Sigmoid colon (tissue), 7 donors: ENCODE data around the gene GRID1. TPM values are rescaled to one million over a fixed set of nuclear protein-coding genes. Genes with fewer than 3 reads are reported as not detected.
"Not testable (repeated sequence)": the region's sequence is repeated elsewhere in the genome, so short reads cannot be mapped to it uniquely, and the experiment has no call there.

Experiments
- DNase-seq: peaks from one replicate; pipeline ENCODE4 v3.0.0-alpha.2; 2019
- H3K27ac ChIP-seq, 4 donors: fragments of 200-600 bp; sonication (generic); one replicate each; pipeline ENCODE4 v1.5.1; 2016 to 2019; ENCODE audit warnings: mild to moderate bottlenecking in 1 of 4
- H3K27me3 ChIP-seq, 3 donors: fragments of 200-600 bp; sonication (generic); one replicate each; pipeline ENCODE4 v1.5.1; 2019; ENCODE audit warnings: mild to moderate bottlenecking in 1 of 3
- H3K36me3 ChIP-seq, 4 donors: fragments of 200-600 bp; sonication (generic); one replicate each; pipeline ENCODE4 v1.5.1; 2016 to 2019
- H3K4me1 ChIP-seq, 4 donors: fragments of 200-600 bp; sonication (generic); one replicate each; pipeline ENCODE4 v1.5.1; 2017 to 2019
- H3K4me3 ChIP-seq, 4 donors: fragments of 200-600 bp; sonication (generic); one replicate each; pipeline ENCODE4 v1.5.1; 2017 to 2019; ENCODE audit warnings: mild to moderate bottlenecking in 2 of 4, moderate library complexity in 1 of 4
- H3K9me3 ChIP-seq, 4 donors: fragments of 200-600 bp in 3 of 4; sonication (generic) in 3 of 4; one replicate each; pipeline versions ENCODE4 v1.5.1 to v1.6.1; 2013 to 2019
- EP300 ChIP-seq, 4 donors: sonication (generic); formaldehyde crosslinking; IDR thresholded peaks; one replicate each; pipeline ENCODE4 v1.6.1; 2017; ENCODE audit warnings: antibody characterized with exemption in 4 of 4
- POLR2A ChIP-seq, 2 donors: fragments of 450-650 bp; IDR thresholded peaks; one replicate each; pipeline ENCODE4 v1.6.1; 2016; ENCODE audit warnings: antibody characterized with exemption in 2 of 2, mild to moderate bottlenecking in 2 of 2, moderate library complexity in 2 of 2
- POLR2AphosphoS5 ChIP-seq, 4 donors: sonication (generic); formaldehyde crosslinking; IDR thresholded peaks; one replicate each; pipeline ENCODE4 v1.6.1; 2017; ENCODE audit warnings: antibody characterized with exemption in 4 of 4
- WGBS, 2 donors: extraction: QIAGEN DNeasy Blood & Tissue Kit; methylation state at CpG; one replicate each; pipeline ENCODE4 v1.1.7; 2013; 5-methylcytosine and 5-hydroxymethylcytosine counted together
- intact Hi-C: fragments of 100-400 bp; cut with DNase I; formaldehyde crosslinking; loops from one replicate; pipeline ENCODE4 v1.15.1; 2023
- polyA plus RNA-seq, 3 donors: library from polyadenylated mRNA; stranded (reverse); fragments of 200-250 nt; gene quantifications; one replicate each; pipeline ENCODE4 v1.2.3, GENCODE V29; 2013
- total RNA-seq, 4 donors: library from RNA; depleted of rRNA; stranded (reverse); fragments of >200 nt; gene quantifications; one replicate each; pipeline ENCODE4 v1.1.0, GENCODE V29; 2016
- TF ChIP-seq, protein P1 (sequence below), 4 experiments: fragments of 450-650 bp in 3 of 4; fragments of 200-600 bp in 1 of 4; IDR thresholded peaks; one replicate each; pipeline ENCODE4 v1.5.1; 2016 to 2019; ENCODE audit warnings: antibody characterized with exemption in 4 of 4, mild to moderate bottlenecking in 3 of 4, moderate library complexity in 2 of 4
- donor health status: healthy with polysubstance abuse.
- donor health status: Bipolar disorder and iron deficiency.
- donor health status: healthy.

GRID1 gene
- total and polyA plus RNA-seq, 7 donors = 0.66 to 4.7 (median 1.1) TPM; not detected in 2

- intact Hi-C loops = no loop called here
- Histone ChIP-seq H3K36me3 (no peaks in the 10 kb centered on the region), H3K9me3 (no peaks in the 10 kb centered on the region), H3K27ac (no peak overlapping the region), H3K4me3 (no peak overlapping the region), H3K4me1 (no peaks in the 10 kb centered on the region), H3K27me3 (no peaks in the 10 kb centered on the region)
- TF ChIP-seq EP300 (IDR thresholded peaks at IDR 0.05) (no peak), POLR2AphosphoS5 (IDR thresholded peaks at IDR 0.05) (no peak), POLR2A (IDR thresholded peaks at IDR 0.05) (no peak)
- TF ChIP-seq, protein P1, sequence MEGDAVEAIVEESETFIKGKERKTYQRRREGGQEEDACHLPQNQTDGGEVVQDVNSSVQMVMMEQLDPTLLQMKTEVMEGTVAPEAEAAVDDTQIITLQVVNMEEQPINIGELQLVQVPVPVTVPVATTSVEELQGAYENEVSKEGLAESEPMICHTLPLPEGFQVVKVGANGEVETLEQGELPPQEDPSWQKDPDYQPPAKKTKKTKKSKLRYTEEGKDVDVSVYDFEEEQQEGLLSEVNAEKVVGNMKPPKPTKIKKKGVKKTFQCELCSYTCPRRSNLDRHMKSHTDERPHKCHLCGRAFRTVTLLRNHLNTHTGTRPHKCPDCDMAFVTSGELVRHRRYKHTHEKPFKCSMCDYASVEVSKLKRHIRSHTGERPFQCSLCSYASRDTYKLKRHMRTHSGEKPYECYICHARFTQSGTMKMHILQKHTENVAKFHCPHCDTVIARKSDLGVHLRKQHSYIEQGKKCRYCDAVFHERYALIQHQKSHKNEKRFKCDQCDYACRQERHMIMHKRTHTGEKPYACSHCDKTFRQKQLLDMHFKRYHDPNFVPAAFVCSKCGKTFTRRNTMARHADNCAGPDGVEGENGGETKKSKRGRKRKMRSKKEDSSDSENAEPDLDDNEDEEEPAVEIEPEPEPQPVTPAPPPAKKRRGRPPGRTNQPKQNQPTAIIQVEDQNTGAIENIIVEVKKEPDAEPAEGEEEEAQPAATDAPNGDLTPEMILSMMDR (IDR thresholded peaks at IDR 0.05) = no peak
- DNase-seq = no peak
- WGBS, 2 donors = 43 to 60% methylated on average over 11 of the region's 11 CpGs
These were observed 188.0 kb downstream of the GRID1 start for GRCh38 chr10:86178401-86179152.

DNA sequence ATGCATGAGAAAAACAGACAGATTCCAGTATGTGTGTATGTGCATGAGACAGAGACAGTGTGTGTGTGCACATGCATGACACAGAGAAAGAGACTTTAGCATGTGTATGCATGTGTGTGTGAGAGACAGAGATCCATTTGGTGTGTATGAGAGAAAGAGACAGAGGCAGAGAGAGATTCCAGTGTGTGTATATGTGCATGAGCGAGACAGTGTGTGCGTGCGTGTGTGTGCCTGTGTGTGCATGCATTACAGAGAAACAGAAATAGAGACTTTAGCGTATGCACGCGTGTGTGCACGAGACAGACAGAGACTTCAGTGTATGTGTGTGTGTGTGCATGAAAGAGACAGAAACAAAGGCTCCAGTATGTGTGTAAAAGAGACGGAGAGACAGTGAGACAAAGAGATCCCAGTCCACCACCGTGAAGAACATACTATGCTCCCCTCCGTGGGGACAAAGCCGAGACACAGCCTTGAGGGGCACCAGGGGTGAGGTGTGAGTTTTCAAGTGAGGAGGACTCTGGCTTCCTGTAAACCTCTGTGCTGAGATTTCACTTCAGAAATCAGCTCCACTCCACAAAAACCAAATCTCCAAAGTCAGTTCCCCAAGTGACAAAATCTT, 188.9 kb downstream of the GRID1 start:
- 90 to 95% methylated on average over 11 of the region's 11 CpGs for WGBS, 2 donors
- H3K27me3 ChIP-seq = no peaks in the 10 kb centered on the region
- H3K9me3 ChIP-seq = no peaks in the 10 kb centered on the region
- no peaks in the 10 kb centered on the region for H3K36me3 ChIP-seq
- no peaks in the 10 kb centered on the region for H3K4me1 ChIP-seq
- no peak for TF ChIP-seq POLR2A (IDR thresholded peaks at IDR 0.05)
- TF ChIP-seq POLR2AphosphoS5 (IDR thresholded peaks at IDR 0.05) = no peak
- intact Hi-C loops = no loop called here
- H3K27ac ChIP-seq = no peak overlapping the region
- no peak for DNase-seq
- H3K4me3 ChIP-seq = no peak overlapping the region

DNA sequence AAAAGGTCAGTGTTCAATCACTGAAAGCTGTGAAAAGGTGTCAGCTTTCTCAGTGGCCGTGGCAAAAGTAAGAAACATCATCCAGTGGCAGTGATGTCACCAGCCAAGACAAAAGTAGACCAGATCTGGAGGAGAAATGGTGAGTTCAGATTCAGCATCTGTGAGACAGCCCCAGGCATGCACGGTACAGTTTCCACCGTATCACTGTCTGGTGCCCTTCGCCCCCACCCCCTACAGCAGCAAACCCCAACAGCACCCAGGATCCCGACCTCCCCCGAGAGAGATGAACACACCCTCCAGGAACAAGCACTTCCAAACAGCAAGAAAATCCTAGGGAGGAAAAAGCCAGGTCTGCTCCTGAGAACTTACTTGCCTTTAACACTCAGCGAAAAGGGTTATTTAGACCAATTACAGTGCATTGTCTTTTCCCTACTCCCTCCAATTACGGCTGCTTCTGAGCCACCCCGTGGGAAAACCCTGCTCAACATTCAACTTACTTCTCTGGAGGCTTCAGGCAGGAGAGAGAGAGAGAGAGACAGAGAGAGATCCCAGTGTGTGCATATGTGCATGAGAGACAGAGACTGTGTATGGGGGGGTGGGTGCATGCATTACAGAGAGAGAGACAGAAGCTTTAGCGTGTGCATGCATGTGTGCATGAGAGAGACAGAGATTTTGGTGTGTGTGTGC, 189.6 kb downstream of the GRID1 start:
- H3K9me3 ChIP-seq = no peaks in the 10 kb centered on the region
- DNase-seq = no peak
- H3K4me1 ChIP-seq = no peaks in the 10 kb centered on the region
- H3K4me3 ChIP-seq = no peak overlapping the region
- TF ChIP-seq, protein P1 (IDR thresholded peaks at IDR 0.05) = no peak
- no peak overlapping the region for H3K27ac ChIP-seq
- no peaks in the 10 kb centered on the region for H3K27me3 ChIP-seq
- intact Hi-C loops = no loop called here
- 50 to 75% methylated on average over 10 of the region's 10 CpGs for WGBS, 2 donors
- no peaks in the 10 kb centered on the region for H3K36me3 ChIP-seq

- peak; percentile 48 for DNase-seq
- H3K9me3 ChIP-seq, intact Hi-C loops, H3K27me3 ChIP-seq, H3K36me3 ChIP-seq, H3K27ac ChIP-seq, H3K4me3 ChIP-seq, H3K4me1 ChIP-seq: not testable (repeated sequence)
- WGBS, 2 donors = 95% methylated on average over 10 of the region's 10 CpGs
These were observed 191.1 kb downstream of the GRID1 start for GRCh38 chr10:86175476-86175875.

DNA sequence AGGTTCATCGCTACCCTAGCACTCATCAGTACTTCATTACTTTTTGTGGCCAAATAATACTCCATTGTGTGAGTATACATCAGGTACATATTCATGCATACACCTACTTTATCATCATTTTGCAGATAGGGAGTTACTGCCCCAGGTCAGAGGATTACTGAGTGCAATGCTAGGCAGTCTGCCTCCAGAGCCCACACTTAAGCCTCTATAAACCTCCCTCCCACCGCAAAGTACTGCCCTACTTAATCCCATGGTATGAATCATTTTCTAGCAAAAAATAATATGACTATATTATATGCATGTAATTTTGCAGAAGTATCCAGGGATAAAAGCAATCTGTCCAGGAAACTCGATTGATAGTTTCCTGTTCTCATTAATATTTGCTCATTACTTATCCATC, 194.3 kb downstream of the GRID1 start:
- Histone ChIP-seq H3K4me1 (no peaks in the 10 kb centered on the region), H3K36me3 (no peaks in the 10 kb centered on the region), H3K9me3 (no peaks in the 10 kb centered on the region), H3K27ac (no peak overlapping the region), H3K27me3 (no peaks in the 10 kb centered on the region), H3K4me3 (no peak overlapping the region)
- DNase-seq = no peak
- intact Hi-C loops = no loop called here
- TF ChIP-seq EP300 (IDR thresholded peaks at IDR 0.05) = no peak
- TF ChIP-seq, protein P1 (IDR thresholded peaks at IDR 0.05) = no peak
- no peak for TF ChIP-seq POLR2AphosphoS5 (IDR thresholded peaks at IDR 0.05)
- no peak for TF ChIP-seq POLR2A (IDR thresholded peaks at IDR 0.05)
- 86 to 89% methylated on average over 3 of the region's 3 CpGs for WGBS, 2 donors
